H1 (cell line): ENCODE data around the gene PARP4. TPM values are rescaled to one million over a fixed set of nuclear protein-coding genes. Genes with fewer than 3 reads are reported as not detected.

ENCODE experiments used
- CTCF ChIA-PET: fragments of 300-600 bp; sonication (Branson Sonifier 250); formaldehyde crosslinking; loops from one replicate; lab custom pipeline; 2021; ENCODE audit not compliant: partially characterized antibody; lab: Charles Lee
- POLR2A ChIA-PET: fragments of 300-600 bp; sonication (Branson Sonifier 250); formaldehyde crosslinking; loops from one replicate; lab custom pipeline; 2021; ENCODE audit warnings: inconsistent platforms; ENCODE audit not compliant: partially characterized antibody; lab: Charles Lee
- DNase-seq, 2 experiments: peaks; one replicate each; pipeline versions ENCODE4 v3.0.0 to v3.0.0-alpha.2; 2010 to 2022; ENCODE audit warnings: low spot score in 2 of 2, low read depth in 1 of 2, mixed read lengths in 1 of 2
- FAIRE-seq: peaks from 2 replicates; lab custom pipeline; 2011; peaks lifted over from hg19 to GRCh38; lab: Jason Lieb, UNC
- H2AFZ ChIP-seq: 2 replicates; pipeline ENCODE4 v1.8.1; 2012; ENCODE audit warnings: low read length, inconsistent platforms
- H2AK5ac ChIP-seq: 2 replicates; pipeline ENCODE4 v1.6.1; 2013; ENCODE audit warnings: low read depth, low read length
- H2BK120ac ChIP-seq: replicated peaks from 2 replicates; pipeline ENCODE3; 2013; ENCODE audit warnings: low read depth, low read length, inconsistent platforms
- H2BK12ac ChIP-seq: 2 replicates; pipeline ENCODE4 v1.6.1; 2013; ENCODE audit warnings: low read depth, low read length
- H2BK15ac ChIP-seq: 2 replicates; pipeline ENCODE4 v1.6.1; 2013; ENCODE audit warnings: low read length
- H2BK20ac ChIP-seq: 2 replicates; pipeline ENCODE4 v1.6.1; 2013; ENCODE audit warnings: low read length
- H2BK5ac ChIP-seq: 2 replicates; pipeline ENCODE4 v1.6.1; 2013; ENCODE audit warnings: low read depth, low read length
- H3K14ac ChIP-seq: 2 replicates; pipeline ENCODE4 v1.6.1; 2013; ENCODE audit warnings: inconsistent platforms; ENCODE audit not compliant: insufficient read length
- H3K18ac ChIP-seq: 2 replicates; pipeline ENCODE4 v1.6.1; 2013; ENCODE audit warnings: low read length; ENCODE audit errors: extremely low read depth
- H3K23ac ChIP-seq: 2 replicates; pipeline ENCODE4 v1.6.1; 2013; ENCODE audit warnings: inconsistent platforms; ENCODE audit not compliant: insufficient read length
- H3K23me2 ChIP-seq: 2 replicates; pipeline ENCODE4 v1.6.1; 2013; ENCODE audit warnings: low read depth, low read length
- H3K27ac ChIP-seq: 2 replicates; pipeline ENCODE4 v1.6.1; 2011; ENCODE audit warnings: low read depth, low read length, inconsistent platforms
- H3K27me3 ChIP-seq, 4 experiments: replicated peaks in 1 of 4; 1 replicate in 1 of 4; 2 replicates in 3 of 4; pipeline versions ENCODE4 v1.6.1 to v1.8.1; 2011 to 2013; ENCODE audit warnings: low read length in 3 of 4, mild to moderate bottlenecking in 3 of 4, inconsistent platforms in 2 of 4, mixed read lengths in 2 of 4, moderate library complexity in 1 of 4; ENCODE audit not compliant: control insufficient read depth in 3 of 4, insufficient read depth in 3 of 4; ENCODE audit errors: extremely low read depth in 1 of 4
- H3K36me3 ChIP-seq, 4 experiments: 2 replicates each; pipeline versions ENCODE4 v1.6.1 to v1.8.1; 2011 to 2013; ENCODE audit warnings: mild to moderate bottlenecking in 4 of 4, low read length in 3 of 4, moderate library complexity in 2 of 4, control low read depth in 1 of 4, inconsistent platforms in 1 of 4; ENCODE audit not compliant: insufficient read depth in 4 of 4, control insufficient read depth in 2 of 4
- H3K4ac ChIP-seq: replicated peaks from 2 replicates; pipeline ENCODE3; 2013; ENCODE audit warnings: low read length, low read depth, mixed read lengths, inconsistent platforms; ENCODE audit not compliant: insufficient read length
- H3K4me1 ChIP-seq, 4 experiments: replicated peaks in 1 of 4; 1 replicate in 1 of 4; 2 replicates in 3 of 4; pipeline versions ENCODE4 v1.6.1 to v1.8.1; 2011 to 2013; ENCODE audit warnings: low read length in 3 of 4, inconsistent platforms in 2 of 4, mixed read lengths in 1 of 4; ENCODE audit not compliant: insufficient read depth in 4 of 4, control insufficient read depth in 3 of 4
- H3K4me2 ChIP-seq, 2 experiments: 2 replicates each; pipeline versions ENCODE4 v1.6.1 to v1.8.1; 2011 to 2013; ENCODE audit warnings: low read depth in 2 of 2, low read length in 2 of 2, control low read depth in 1 of 2, inconsistent platforms in 1 of 2, mild to moderate bottlenecking in 1 of 2; ENCODE audit not compliant: insufficient read depth in 1 of 2
- H3K4me3 ChIP-seq, 4 experiments: fragments of 200-600, 300-600 bp in 1 of 4; sonication (generic), shearing (Covaris generic), sonication (Bioruptor Twin) in 1 of 4; 2 replicates each; pipeline versions ENCODE4 v1.5.1 to v1.8.1; 2011 to 2016; ENCODE audit warnings: low read length in 4 of 4, low read depth in 3 of 4, control low read depth in 2 of 4, inconsistent platforms in 2 of 4, mild to moderate bottlenecking in 2 of 4, mixed read lengths in 1 of 4, moderate library complexity in 1 of 4; ENCODE audit not compliant: insufficient read depth in 2 of 4; ENCODE audit errors: extremely low read depth in 1 of 4
- H3K56ac ChIP-seq: replicated peaks from 2 replicates; pipeline ENCODE3; 2013; ENCODE audit warnings: low read depth, mild to moderate bottlenecking, mixed read lengths, low read length, inconsistent platforms; ENCODE audit not compliant: insufficient read length
- H3K79me1 ChIP-seq: 2 replicates; pipeline ENCODE4 v1.6.1; 2013; ENCODE audit warnings: low read depth, low read length, control low read depth
- H3K79me2 ChIP-seq, 2 experiments: 2 replicates each; pipeline versions ENCODE4 v1.6.1 to v1.8.1; 2012 to 2013; ENCODE audit warnings: low read length in 2 of 2, mild to moderate bottlenecking in 2 of 2, inconsistent platforms in 1 of 2; ENCODE audit not compliant: insufficient read depth in 2 of 2, control insufficient read depth in 1 of 2
- H3K9ac ChIP-seq, 4 experiments: replicated peaks in 1 of 4; 1 replicate in 1 of 4; 2 replicates in 3 of 4; pipeline versions ENCODE4 v1.6.1 to v1.8.1; 2011 to 2013; ENCODE audit warnings: low read depth in 3 of 4, low read length in 3 of 4, control low read depth in 2 of 4, mild to moderate bottlenecking in 2 of 4, moderate library complexity in 2 of 4, inconsistent platforms in 1 of 4; ENCODE audit errors: extremely low read depth in 1 of 4
- H3K9me3 ChIP-seq, 2 experiments: 2 replicates each; pipeline versions ENCODE4 v1.6.1 to v1.8.1; 2012 to 2013; ENCODE audit warnings: mild to moderate bottlenecking in 2 of 2, moderate library complexity in 2 of 2, control low read depth in 1 of 2, inconsistent platforms in 1 of 2, low read depth in 1 of 2, low read length in 1 of 2, mixed read lengths in 1 of 2; ENCODE audit not compliant: insufficient read depth in 2 of 2
- H4K20me1 ChIP-seq, 2 experiments: replicated peaks in 1 of 2; 2 replicates each; pipeline versions ENCODE3 to v1.8.1; 2011 to 2013; ENCODE audit warnings: inconsistent platforms in 2 of 2, low read length in 2 of 2, mild to moderate bottlenecking in 1 of 2; ENCODE audit not compliant: insufficient read depth in 2 of 2, control insufficient read depth in 1 of 2
- H4K5ac ChIP-seq: 2 replicates; pipeline ENCODE4 v1.6.1; 2013; ENCODE audit warnings: low read length, low read depth, mixed read lengths, inconsistent platforms; ENCODE audit not compliant: insufficient read length
- H4K8ac ChIP-seq: 2 replicates; pipeline ENCODE4 v1.8.0; 2013; ENCODE audit warnings: mild to moderate bottlenecking, moderate library complexity, low read length, inconsistent platforms; ENCODE audit not compliant: insufficient read depth; ENCODE audit errors: extremely low read depth
- H4K91ac ChIP-seq: replicated peaks from 2 replicates; pipeline ENCODE3; 2013; ENCODE audit warnings: low read length, mixed read lengths, inconsistent platforms; ENCODE audit not compliant: insufficient read length
- ASH2L ChIP-seq: fragments of 200-600, 300-600 bp; sonication (generic); IDR thresholded peaks from one replicate; pipeline ENCODE4 v1.7.1; 2017; ENCODE audit warnings: low read length
- ATF2 ChIP-seq: IDR thresholded peaks from 2 replicates; pipeline ENCODE4 v1.6.1; 2012; ENCODE audit warnings: low read length, inconsistent platforms
- CHD1 ChIP-seq: IDR thresholded peaks from 2 replicates; pipeline ENCODE4 v1.6.1; 2012; ENCODE audit warnings: low read depth, low read length, improper control_type of control experiment
- CREB1 ChIP-seq: IDR thresholded peaks from 2 replicates; pipeline ENCODE4 v1.6.1; 2012; ENCODE audit warnings: inconsistent platforms
- FOSL1 ChIP-seq: IDR thresholded peaks from 2 replicates; pipeline ENCODE4 v1.6.1; 2011; ENCODE audit warnings: mild to moderate bottlenecking, low read depth, low read length, moderate library complexity; ENCODE audit not compliant: insufficient read depth
- GTF2F1 ChIP-seq: IDR thresholded peaks from 2 replicates; pipeline ENCODE4 v1.6.1; 2012; ENCODE audit warnings: low read depth, low read length, improper control_type of control experiment, borderline replicate concordance
- HDAC6 ChIP-seq: IDR thresholded peaks from one replicate; pipeline ENCODE4 v1.7.1; 2012; ENCODE audit warnings: low read depth, mild to moderate bottlenecking, inconsistent platforms, low read length, moderate library complexity
- KDM4A ChIP-seq: IDR thresholded peaks from one replicate; pipeline ENCODE4 v1.7.1; 2012; ENCODE audit warnings: low read depth, mild to moderate bottlenecking, moderate library complexity, low read length, inconsistent platforms; ENCODE audit not compliant: severe bottlenecking
- NRF1 ChIP-seq: IDR thresholded peaks from 2 replicates; pipeline ENCODE4 v1.6.1; 2011; ENCODE audit warnings: mild to moderate bottlenecking, low read depth, low read length, improper control_type of control experiment
- RBBP5 ChIP-seq: IDR thresholded peaks from 2 replicates; pipeline ENCODE4 v1.7.1; 2012; ENCODE audit warnings: low read depth, mild to moderate bottlenecking, inconsistent platforms, low read length, moderate library complexity, borderline replicate concordance
- SP4 ChIP-seq: IDR thresholded peaks from 2 replicates; pipeline ENCODE4 v1.6.1; 2012; ENCODE audit warnings: low read length, inconsistent platforms
- WGBS, 2 experiments: shearing (Covaris generic) in 1 of 2; methylation state at CpG; one replicate each; pipeline versions ENCODE4 v1.1.6 to v1.1.7; 2013 to 2015; ENCODE audit warnings: low lambda C conversion rate in 2 of 2, mixed read lengths in 2 of 2, inconsistent platforms in 1 of 2, low coverage in 1 of 2, missing lambda C conversion rate in 1 of 2; ENCODE audit not compliant: insufficient replicate concordance in 2 of 2, insufficient coverage in 1 of 2, insufficient read length in 1 of 2; ENCODE audit errors: extremely low coverage in 1 of 2, missing lambda C conversion rate in 1 of 2; 5-methylcytosine and 5-hydroxymethylcytosine counted together
- polyA plus RNA-seq, 7 experiments: library from polyadenylated mRNA; depleted of rRNA in 3 of 7; stranded (reverse) in 5 of 7; unstranded in 2 of 7; fragments of >200 nt in 5 of 7; fragments of 200-250 nt in 2 of 7; gene quantifications; 1 replicate in 5 of 7; 2 replicates in 1 of 7; 4 replicates in 1 of 7; pipeline versions ENCODE4 v1.2.1 to v1.2.3, GENCODE V29; 2011 to 2013; ENCODE audit warnings: missing spikeins in 2 of 7, mixed read lengths in 2 of 7
- total RNA-seq: library from RNA; stranded (reverse); fragmentation: NEBNext Ultra II Directional; extraction: Animal tissue kit (Norgen Biotek cat#: 25700); gene quantifications from 2 replicates; pipeline ENCODE4 v1.2.1, GENCODE V29; 2021

Gene PARP4
- total and polyA plus RNA-seq, 2 of the 8 experiments (the other 6 are each of a cell fraction or from before 2014, with no cell fraction given), result 22.2 to 40.3 TPM

- no peak overlapping the region for H2BK120ac ChIP-seq
- no peak overlapping the region for H2BK5ac ChIP-seq
- no peak overlapping the region for H3K23ac ChIP-seq
- no peak overlapping the region for H2BK15ac ChIP-seq
- no peak overlapping the region for H3K18ac ChIP-seq
- FAIRE-seq, result no peak
- no peaks in the 10 kb centered on the region for H3K27me3 ChIP-seq
- TF ChIP-seq CREB1, result no peak
- TF ChIP-seq ATF2, result no peak
- no peak for TF ChIP-seq KDM4A
- no peak for TF ChIP-seq RBBP5
- no peak for TF ChIP-seq GTF2F1
- TF ChIP-seq HDAC6, result no peak
- TF ChIP-seq SP4, result no peak
- no peak for TF ChIP-seq NRF1
- TF ChIP-seq CHD1, result no peak
- no peak for TF ChIP-seq FOSL1
- TF ChIP-seq ASH2L, result no peak
- TF ChIP-seq, all 59 proteins: peak for 0
- Histone ChIP-seq H3K79me2 (no peaks in the 10 kb centered on the region), H3K4me3 (no peak overlapping the region), H4K91ac (no peak overlapping the region), H3K4me2 (no peak overlapping the region), H3K23me2 (no peaks in the 10 kb centered on the region), H3K4ac (no peak overlapping the region), H3K79me1 (no peaks in the 10 kb centered on the region; the same call in 1 of the 2 replicates), H2AFZ (no peak overlapping the region), H3K27ac (no peak overlapping the region), H3K9ac (no peak overlapping the region), H4K20me1 (no peaks in the 10 kb centered on the region), H4K8ac (no peak overlapping the region), H3K4me1 (no peaks in the 10 kb centered on the region; a peak in 1 of 7 replicates), H3K14ac (no peak overlapping the region), H2AK5ac (no peak overlapping the region), H2BK20ac (no peak overlapping the region), H3K36me3 (peaks cover 0 to 17% (median 8%) of the 10 kb centered on the region in 4 experiments; a peak in 5 of 8 replicates), H3K56ac (no peak overlapping the region), H2BK12ac (no peak overlapping the region), H4K5ac (no peak overlapping the region), H3K9me3 (no peaks in the 10 kb centered on the region)
- CTCF ChIA-PET, result no interaction called here
- WGBS, 2 experiments, result 91% methylated on average over 2 of the region's 2 CpGs; no CpG with 5 or more reads in 1 of the 2 experiments
- DNase-seq, result no peak
- POLR2A ChIA-PET, result no interaction called here
Observed at GRCh38 chr13:24500977-24501376, 11.6 kb downstream of the PARP4 start.
